DLD1 (cell line): ENCODE data around the gene ZEB1.
"Not testable (repeated sequence)": the region's sequence is repeated elsewhere in the genome, so short reads cannot be mapped to it uniquely, and the experiment has no call there.

ENCODE experiments used
- in situ Hi-C: cut with HindIII; loops from 2 replicates; pipeline ENCODE4 v1.10.0; 2017; ENCODE audit warnings: low sequenced_read_pairs

The ZEB1 gene

DNA sequence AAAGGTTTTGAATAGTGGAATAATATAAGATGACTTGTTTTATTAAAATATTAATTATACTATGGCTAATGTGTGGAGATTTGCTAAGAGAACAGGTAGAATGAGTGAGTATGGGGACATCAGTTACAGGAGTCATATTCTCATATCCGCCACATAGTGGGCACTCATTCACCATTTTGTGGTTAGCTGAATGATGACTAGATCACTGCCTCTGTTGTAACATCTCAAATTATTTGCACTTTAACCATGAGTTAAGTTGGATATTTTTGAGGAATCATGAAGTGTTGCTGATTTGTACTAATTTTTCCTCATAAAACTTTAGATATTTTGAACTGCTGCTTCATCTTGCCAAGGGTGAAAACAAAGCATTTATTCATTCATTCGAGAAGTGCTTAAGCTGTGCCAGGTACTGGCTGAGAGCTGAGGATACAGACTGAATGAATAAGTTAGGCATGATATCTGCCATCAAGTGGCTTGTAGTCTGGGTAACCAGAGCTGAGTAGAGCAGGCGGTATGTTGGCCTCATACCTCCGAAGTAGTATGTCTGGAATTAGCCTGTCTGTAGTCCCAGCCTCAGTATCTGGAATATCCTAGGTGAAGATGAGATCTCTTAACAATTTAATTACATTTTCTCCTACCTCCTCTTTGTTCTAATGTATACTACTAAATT lies 100.5 kb downstream of the ZEB1 start:
- in situ Hi-C loops: no loop called here

DNA sequence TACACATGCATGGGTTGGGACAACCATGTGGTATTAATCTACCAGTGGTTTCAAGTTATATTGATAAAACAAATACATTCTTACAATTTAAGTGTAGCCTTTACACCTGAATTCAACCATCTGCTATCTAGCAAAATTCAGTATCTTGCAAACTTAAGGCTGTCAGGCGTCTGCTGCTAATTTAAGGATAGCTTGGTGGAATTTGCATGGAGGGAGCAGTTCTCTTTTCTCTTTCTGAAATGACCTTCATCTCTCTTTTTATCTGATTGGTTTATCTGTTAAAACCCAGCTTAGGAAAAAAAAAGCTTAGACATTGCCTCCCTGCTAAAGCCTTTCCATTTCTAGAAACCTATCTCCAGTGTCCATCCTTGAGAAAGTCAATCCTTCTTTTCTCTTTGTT lies 102.3 kb downstream of the ZEB1 start:
- in situ Hi-C loops: no loop called here

DNA sequence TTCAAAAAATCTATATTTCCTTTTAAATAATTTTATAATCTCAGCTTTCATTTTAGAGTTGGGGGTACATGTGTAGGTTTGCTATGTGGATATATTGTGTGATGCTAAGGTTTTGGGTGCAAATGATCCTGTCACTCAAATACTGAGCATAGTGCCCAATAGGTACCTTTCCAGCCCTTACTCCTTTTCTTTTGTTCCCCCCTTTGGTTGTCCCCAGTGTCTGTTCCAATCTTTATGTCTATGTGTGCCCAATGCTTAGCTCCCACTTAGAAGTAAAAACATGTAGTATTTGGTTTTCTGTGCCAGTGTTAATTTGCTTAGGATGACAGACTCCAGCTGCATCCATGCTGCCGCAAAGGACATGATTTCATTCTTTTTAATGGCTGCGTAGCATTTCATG lies 103.6 kb downstream of the ZEB1 start:
- in situ Hi-C loops: no loop called here

DNA sequence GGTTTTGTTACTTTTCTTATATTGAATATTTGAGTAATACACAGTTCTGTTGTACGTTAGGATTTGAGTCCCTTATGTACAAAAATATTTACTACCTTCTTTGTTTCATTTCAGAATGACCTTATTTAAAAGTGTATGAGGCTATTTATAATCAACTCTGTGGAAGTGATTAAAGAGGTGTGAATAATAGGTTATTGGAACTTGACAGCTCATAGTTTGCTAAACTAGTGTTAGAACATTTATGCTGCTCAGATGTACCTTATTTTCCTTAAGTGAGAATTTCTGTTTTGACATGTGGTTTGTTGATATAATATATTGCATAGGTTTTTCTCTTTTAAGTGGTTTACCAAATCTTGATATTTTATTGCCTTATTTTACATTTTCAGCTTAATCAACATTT lies 105.5 kb downstream of the ZEB1 start:
- in situ Hi-C loops: no loop called here

DNA sequence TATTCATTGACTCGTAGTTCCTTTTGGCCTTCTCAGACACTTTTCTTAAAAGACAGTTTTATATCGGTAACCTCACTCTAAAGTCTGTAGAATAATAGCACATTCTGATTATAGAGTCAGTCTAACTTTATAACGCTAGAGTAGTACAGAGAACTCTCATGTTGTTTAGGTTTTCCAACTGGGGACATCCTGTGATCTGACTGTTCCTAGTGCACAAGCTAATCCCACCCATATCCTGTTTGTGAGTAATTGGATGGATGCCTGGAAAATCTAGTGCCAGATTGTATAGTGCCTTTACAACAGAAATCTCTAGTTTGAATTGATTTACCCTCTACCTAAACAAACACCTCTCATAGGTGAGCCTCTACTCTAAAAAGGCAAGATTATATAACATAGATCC lies 107.4 kb downstream of the ZEB1 start:
- in situ Hi-C loops: no loop called here

DNA sequence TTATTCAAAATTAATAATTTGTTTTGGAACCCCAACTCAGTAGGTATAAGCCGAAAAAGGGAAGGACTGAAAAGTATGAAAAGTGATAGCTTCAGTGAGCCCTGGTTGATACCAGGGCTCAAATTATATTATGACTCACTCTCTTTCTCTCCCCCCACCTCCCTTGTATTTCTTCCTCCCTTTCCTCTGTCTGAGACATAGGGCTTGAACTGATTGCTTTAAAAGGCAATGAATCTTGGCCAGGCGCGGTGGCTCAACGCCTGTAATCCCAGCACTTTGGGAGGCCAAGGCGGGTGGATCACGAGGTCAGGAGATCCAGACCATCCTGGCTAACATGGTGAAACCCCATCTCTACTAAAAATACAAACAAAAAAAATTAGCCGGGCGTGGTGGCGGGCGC lies 108.3 kb downstream of the ZEB1 start:
- in situ Hi-C loops: not testable (repeated sequence)

DNA sequence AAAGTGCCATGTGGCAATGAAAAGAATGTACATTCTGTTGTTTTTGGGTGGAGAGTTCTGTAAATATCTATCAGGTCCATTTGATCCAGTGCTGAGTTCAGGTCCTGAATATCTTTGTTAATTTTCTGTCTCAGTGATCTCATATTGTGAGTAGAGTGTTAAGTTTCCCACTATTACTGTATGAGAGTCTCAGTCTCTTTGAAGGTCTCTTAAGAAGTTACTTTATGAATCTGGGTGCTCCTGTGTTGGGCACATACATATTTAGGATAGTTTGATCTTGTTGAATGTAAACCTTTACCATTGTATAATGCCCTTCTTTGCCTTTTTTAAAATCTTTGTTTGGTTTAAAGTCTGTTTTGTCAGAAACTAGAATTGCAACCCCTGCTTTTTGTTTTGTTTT lies 109.5 kb downstream of the ZEB1 start:
- in situ Hi-C loops: not testable (repeated sequence)

DNA sequence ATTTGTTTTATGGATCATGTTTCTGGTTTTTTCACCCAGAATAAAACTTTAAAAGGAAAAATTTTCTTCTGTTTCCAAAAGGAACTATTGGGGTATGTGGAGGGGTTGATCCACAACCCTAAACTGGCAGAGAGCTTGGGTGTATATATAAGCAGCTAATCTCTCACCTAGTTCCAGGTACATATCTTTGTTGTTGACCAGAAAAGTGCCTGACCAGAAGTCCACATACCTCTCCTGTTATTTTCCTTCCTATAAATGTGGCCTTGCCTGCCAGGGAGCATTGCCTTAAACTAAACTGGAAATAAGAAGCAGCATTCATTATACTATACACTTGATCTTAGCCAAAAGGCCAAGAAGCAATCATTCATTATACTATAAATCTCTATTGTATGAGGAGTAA lies 112.0 kb downstream of the ZEB1 start:
- in situ Hi-C loops: no loop called here

DNA sequence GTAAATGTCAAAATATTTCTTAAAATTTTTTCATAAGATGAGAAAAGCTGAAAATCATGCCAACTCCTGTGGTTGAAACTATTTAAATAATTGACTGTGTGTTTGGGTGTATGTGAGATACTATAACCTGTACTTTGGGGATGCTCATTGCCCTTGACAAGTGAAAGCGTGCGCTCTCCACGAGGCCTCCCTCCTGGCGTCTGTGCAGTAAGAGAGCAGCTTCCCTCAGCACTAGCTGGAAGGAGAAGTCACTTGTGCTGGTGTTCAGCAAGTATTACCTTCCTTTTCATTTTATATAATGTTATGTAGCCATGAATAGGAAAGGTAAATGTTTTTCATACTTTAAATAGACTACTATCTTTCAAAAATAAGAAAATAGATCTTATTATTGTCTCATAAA lies 118.9 kb downstream of the ZEB1 start:
- in situ Hi-C loops: no loop called here

DNA sequence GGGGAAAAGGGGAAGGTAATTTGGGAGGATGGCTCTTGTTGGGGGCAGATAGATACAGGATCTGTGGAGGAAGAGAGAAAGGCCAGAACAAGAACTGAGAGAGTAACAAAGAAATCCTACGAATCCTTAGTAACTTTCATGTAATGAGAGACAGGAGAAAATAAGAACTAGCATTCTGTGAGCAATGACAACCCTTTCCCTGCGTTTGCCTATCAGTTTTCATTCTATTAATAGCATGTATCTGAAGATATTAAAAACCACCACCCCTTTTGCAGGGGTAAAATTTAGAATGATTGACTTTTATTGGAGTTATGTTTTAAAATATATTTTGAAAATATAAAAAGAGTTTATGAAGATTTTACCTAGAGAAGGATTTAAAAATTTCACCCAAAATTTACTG lies 132.8 kb downstream of the ZEB1 start:
- in situ Hi-C loops: no loop called here

DNA sequence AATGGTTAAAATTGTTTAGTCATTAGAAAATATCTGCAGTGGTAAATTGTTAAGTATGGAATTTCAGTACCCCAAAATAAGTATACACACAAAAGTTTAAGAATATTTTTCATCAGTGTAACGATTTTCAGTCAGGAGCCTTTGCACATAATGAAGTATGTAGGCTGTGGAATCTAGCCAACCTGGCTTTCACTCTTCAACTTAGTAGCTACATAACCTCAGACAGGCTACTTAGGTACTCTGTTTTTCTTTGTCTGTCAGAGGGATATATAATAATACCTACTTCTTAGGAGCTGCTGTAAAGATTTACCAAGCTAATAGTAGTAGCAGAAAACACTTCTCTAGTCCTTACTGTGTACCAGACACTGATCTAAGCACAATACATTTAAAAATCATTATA lies 137.5 kb downstream of the ZEB1 start:
- in situ Hi-C loops: no loop called here

DNA sequence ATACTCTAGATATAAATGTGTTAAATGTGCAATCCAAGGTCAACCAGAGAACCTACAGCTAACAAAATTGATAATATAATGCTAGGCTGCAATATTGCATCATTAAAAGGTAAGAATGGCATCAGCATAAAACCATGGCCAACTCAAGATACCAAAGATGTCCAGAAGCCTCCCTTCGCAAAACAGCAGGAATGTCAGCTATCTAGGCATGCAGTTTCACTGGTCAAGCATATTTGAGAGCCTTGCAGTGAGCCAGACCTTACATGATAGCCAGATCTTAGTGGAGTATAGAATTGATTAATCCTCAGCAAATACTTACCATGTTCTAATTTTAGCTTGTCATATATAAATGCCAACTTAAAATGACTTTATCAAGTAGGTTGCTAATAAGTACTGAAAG lies 138.8 kb downstream of the ZEB1 start:
- in situ Hi-C loops: no loop called here

DNA sequence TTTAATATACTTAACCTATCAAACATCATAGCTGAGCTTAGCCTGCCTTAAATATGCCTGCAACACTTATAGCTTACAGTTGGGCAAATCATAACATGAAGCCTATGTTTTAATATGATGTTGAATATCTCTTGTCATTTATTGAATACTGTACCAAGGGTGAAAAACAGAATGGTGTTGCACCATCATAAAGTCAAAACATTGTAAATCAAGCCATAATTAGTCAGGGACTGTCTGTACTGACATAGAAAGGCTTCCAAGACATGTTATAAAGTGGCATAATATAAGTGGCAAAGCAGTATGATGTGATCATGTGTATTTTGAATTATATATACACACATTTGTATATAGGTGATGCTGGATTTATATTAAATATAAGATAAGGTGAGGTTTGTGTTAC lies 140.0 kb downstream of the ZEB1 start:
- in situ Hi-C loops: no loop called here

DNA sequence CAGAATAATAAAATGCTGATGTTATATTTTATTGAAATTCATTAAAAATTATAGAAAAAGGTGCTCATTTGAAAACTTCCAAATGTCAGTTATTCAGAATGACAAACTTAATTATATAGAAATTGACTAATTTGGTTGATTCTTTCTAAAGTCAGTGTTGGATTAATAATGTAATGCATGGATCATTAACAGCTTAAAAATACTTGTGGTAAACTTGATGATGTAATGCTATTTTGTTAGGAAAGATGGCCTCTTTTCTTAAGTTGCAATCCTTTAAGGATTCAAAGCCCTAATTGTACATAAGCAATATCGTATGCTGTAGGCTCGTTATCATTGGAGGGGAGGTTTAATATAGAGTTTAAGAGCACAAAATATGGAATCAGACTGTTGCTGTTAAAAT lies 141.2 kb downstream of the ZEB1 start:
- in situ Hi-C loops: no loop called here

DNA sequence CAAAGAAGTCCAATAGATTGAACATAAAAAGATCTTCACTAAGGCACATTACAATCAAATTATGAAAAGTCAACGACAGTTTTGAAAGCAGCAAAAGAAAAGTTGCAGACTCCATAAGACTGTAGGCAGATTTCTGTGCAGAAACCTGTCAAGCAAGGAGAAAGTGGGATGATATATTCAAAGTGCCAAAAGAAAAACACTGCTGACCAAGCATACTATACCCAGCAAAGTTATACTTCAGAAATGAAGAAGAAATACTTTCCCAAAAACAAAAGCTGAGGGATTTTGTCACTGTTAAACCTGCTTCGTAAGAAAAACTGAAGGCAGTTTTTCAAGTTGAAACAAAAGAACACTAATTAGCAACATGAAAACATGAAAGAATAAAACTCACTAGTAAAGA lies 145.5 kb downstream of the ZEB1 start:
- in situ Hi-C loops: no loop called here

DNA sequence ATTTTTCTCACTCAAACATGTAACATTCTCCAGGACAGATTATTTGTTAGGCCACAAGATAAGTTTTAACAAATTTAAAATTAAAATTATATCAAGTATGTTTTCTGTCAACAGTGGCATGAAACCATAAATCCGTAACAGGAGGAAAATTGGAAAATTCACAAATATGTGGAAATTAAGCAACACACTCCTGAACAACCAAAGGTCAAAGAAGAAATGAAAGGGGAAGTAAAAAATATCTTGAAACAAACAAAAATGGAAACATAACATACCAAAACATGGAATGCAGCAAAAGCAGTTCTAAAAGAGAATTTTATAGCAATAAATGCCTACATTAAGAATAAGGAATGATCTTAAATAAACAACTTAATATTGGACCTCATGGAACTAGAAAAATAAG lies 147.3 kb downstream of the ZEB1 start:
- in situ Hi-C loops: no loop called here

DNA sequence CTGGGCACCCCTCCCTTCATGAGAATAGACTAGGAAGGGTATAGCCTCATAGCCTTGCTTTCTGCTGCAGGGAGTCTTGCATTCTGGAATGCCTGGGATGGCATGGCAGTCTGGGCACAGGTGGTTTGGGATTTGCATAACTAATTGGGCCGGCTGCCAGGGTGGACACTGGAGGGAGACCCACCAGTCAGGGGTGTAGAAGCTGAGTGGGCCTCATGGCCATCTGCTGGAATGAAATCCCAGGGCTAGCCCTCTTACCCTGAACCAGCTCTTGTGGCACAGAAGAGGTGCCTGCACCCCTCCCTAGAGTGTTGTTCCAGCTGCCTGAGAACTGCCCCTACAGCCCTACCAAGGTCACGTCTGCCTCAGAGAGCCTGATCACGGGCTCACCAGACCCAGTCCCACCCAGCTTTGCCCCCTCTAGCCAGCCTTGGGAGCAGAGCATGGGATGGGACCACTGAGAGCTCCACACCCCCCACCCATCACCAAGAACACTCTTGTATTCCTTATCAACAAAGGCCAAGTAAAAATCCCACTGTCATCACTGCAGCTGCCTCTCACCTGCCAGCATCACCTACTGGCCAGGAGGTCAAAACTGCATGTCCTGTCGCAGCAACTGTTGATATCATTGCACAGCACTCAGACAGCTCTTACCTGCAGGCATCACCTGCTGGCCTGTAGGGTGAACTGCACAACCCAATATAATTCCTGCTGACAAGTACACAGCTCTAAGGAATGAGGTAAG lies 148.9 kb downstream of the ZEB1 start:
- in situ Hi-C loops: no loop called here

DNA sequence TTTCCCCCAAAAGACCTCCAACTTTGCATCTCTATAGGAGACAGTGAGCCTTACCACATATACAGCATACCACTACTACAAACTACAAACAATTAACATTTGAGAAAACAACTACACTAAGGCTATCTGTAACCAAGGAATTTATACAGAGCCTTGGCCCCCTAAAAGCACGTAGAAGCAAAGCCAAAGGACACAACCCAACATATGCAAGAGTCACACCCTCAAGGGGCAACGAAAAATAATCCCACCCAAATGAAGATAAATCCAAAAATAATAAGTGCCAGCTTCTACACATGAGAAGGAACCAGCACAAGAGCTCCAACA lies 149.5 kb downstream of the ZEB1 start:
- in situ Hi-C loops: no loop called here

DNA sequence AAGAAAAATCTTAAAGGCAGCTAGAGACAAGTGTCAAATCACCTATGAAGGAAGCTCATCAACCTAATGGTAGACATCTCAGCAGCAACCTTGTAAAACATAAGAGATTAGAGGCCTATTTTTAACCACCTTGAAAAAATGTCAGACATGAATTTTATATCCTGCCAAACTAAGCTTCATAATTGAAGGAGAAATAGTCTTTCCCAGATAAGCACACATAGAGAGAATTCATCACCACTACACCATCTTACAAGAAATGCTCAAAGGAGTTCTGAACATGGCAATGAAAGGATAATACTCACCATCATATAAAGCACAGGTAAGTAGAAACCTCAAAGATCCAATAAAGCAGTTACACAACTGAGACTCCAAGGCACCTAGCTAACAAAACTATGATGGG lies 156.5 kb downstream of the ZEB1 start:
- in situ Hi-C loops: no loop called here

DNA sequence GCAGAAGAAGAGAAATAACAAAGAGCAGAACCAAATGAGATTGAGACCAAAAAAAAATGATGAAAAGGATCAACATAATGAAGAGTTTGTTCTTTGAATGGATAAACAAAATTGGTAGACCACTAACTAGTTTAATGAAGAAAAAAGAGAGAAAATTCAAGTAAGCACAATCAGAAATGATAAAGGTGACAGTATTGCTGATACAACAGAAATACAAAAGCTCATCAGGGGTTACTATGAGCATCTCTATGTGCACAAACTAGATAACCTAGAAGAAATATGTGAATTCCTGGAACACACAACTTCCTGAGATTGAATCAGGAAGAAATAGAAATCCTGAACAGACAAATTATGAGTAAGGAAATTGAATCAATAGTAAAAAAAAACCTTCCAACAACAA lies 157.1 kb downstream of the ZEB1 start:
- in situ Hi-C loops: no loop called here

DNA sequence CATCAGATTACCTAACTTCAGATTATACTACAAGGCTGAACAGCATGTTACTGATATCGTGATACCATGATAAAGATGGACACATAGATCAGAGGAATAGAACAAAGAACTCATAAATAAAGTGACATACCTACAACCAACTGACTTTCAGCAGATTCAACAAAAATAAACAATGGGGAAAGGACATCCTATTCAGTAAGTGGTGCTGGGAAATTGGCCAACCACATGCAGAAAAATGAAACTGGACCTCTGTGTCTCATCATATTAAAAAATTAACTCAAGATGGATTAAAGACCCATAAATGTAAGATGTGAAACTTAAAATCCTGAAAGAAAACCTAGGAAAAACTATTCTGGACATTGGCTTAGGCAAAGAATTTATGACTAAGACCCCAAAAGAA lies 158.6 kb downstream of the ZEB1 start:
- in situ Hi-C loops: no loop called here

DNA sequence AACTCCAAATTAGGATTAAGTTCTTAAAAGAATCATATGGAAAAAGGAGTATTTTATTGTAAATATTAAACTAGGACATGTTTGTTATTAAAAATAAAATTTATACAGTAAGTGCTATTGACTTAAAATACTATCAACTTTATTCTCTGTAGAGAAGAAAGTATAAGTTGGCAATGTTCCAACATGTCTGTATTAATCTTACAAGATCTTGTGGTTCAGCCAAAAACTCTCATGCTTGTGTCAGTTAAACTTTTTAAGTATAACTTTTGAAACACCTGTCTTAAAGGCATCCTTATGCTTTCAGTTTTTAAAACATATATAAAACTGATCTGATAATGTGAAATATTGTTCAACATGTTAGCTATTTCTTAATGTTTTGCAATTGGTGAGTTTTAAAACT lies 160.7 kb downstream of the ZEB1 start:
- in situ Hi-C loops: no loop called here

DNA sequence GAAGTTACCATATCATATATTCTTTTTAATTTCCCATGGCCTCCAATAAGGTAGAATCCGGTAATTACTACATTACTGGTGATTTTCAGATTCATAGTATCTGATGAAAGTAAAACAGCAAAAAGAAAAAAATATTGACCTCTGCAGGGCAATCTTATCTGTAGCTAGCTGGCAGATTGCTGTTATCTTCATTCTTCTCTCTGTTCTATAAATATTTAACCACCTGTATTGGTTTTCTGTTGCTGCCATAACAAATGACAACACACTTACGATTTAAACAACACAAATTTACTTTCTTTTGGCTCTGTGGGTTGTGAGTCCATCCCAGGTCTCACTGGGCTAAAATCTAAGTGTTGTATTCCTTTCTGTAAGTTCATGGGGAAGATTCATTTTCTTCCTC lies 164.5 kb downstream of the ZEB1 start:
- in situ Hi-C loops: no loop called here
